Activated naive CD8-positive, alpha-beta T cell treated with anti-CD3 and anti-CD28 coated beads, Interleukin-2, amount 50 U/mL, for 24 hours (primary cell): Measurements from ENCODE around the gene WNT7A.

ENCODE experiments used
- ATAC-seq: fragments of 150-1000 bp; cut with Tn5 transposase; one replicate; pipeline ENCODE4 v1.10.0; 2021
- DNase-seq: peaks from one replicate; pipeline ENCODE4 v3.0.0; 2021
- H3K27ac Mint-ChIP-seq: one replicate; pipeline ENCODE4 v1.8.0; 2021; ENCODE audit warnings: mild to moderate bottlenecking, mixed read lengths
- H3K27me3 Mint-ChIP-seq: one replicate; pipeline ENCODE4 v1.8.0; 2021; ENCODE audit warnings: mixed read lengths
- H3K36me3 Mint-ChIP-seq: one replicate; pipeline ENCODE4 v1.8.0; 2021; ENCODE audit warnings: low read depth, mixed read lengths
- H3K4me1 Mint-ChIP-seq: one replicate; pipeline ENCODE4 v1.8.0; 2021; ENCODE audit warnings: mixed read lengths
- H3K4me3 Mint-ChIP-seq: one replicate; pipeline ENCODE4 v1.8.0; 2021; ENCODE audit warnings: mild to moderate bottlenecking, moderate library complexity, mixed read lengths
- H3K9me3 Mint-ChIP-seq: one replicate; pipeline ENCODE4 v1.8.0; 2021; ENCODE audit warnings: mixed read lengths

WNT7A gene

DNA sequence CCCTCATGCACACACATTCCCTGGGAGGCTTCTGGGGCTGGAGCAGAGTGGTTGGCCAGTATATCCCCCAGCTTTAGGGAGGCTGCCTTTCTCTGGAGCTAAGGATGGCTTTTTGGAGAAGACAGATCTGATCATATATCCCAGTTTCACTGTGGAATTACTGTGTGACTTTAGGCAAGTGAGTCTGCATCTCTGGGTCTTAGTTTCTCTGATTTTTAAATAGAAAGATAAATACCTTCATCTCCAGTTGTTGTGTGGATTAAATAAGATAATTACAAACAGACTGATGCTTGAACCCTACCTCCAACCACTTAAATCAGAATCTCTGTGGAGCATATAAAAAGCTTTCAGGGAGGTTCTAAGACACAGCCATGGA lies 11.1 kb upstream of the WNT7A start:
- peaks cover 25% of the 10 kb centered on the region for H3K4me1 Mint-ChIP-seq
- H3K9me3 Mint-ChIP-seq = peaks cover 9% of the 10 kb centered on the region
- no peaks in the 10 kb centered on the region for H3K36me3 Mint-ChIP-seq
- DNase-seq (no peak), ATAC-seq (no peak)
- H3K27me3 Mint-ChIP-seq = no peaks in the 10 kb centered on the region
- H3K27ac Mint-ChIP-seq = no peak overlapping the region
- H3K4me3 Mint-ChIP-seq = no peak overlapping the region

DNA sequence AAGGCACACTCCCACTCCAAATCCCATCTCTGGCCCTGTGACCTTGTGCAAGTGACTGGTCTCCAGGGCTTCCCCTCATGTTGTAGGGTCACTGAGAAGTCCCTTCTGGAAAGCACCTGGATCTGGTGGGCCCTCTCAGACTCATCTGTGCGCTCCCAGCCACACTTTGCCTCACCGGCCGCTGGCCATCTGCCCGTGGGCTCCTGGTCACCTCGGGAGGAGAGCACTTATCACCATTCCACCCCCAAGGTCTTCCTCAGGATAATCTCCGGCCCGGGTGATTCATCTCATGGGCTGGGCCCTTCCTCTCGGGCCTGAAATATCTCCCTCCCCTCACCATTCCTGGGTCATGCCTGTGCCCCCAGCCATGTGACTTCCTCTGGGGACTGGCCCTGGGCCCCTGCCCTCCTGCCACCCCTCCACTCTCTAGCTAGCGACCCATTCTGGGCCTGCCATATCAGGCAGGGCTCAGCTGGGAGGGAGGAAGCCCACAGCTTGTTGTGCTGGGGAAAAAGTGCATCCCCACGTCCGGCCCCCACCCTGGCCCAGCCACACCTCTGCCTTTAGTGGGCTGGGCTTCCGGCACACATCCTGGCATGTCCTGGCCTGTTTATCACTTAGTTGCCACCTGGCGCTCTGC lies 10.6 kb upstream of the WNT7A start:
- no peaks in the 10 kb centered on the region for H3K36me3 Mint-ChIP-seq
- no peaks in the 10 kb centered on the region for H3K27me3 Mint-ChIP-seq
- H3K4me3 Mint-ChIP-seq = no peak overlapping the region
- peaks cover 20% of the 10 kb centered on the region for H3K4me1 Mint-ChIP-seq
- peaks cover 9% of the 10 kb centered on the region for H3K9me3 Mint-ChIP-seq
- H3K27ac Mint-ChIP-seq = no peak overlapping the region
- DNase-seq = peak; percentile 34
- no peak for ATAC-seq

DNA sequence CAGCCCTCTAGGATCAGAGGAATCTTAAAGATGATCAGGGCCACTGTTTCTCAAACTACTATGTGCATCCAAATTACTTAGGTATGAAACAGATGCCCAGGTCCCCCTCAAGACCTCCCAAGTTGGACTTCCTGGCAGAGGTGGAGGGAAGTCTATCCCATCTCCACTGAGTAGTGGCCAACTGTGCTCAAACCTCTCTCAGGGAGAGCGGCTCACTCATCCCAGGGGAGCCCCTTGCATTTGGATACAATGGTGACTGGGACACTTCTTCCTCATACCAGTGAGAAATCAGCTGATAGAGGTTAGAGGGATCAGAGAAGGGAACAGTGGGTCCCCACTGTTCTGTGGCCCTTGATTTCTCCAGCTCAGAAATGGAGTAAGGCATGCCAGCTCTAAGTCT lies 8.7 kb upstream of the WNT7A start:
- Mint-ChIP-seq H3K27me3 (peaks cover 8% of the 10 kb centered on the region), H3K4me3 (no peak overlapping the region), H3K27ac (no peak overlapping the region), H3K4me1 (peaks cover 15% of the 10 kb centered on the region), H3K36me3 (no peaks in the 10 kb centered on the region), H3K9me3 (peaks cover 2% of the 10 kb centered on the region)
- no peak for DNase-seq
- no peak for ATAC-seq

DNA sequence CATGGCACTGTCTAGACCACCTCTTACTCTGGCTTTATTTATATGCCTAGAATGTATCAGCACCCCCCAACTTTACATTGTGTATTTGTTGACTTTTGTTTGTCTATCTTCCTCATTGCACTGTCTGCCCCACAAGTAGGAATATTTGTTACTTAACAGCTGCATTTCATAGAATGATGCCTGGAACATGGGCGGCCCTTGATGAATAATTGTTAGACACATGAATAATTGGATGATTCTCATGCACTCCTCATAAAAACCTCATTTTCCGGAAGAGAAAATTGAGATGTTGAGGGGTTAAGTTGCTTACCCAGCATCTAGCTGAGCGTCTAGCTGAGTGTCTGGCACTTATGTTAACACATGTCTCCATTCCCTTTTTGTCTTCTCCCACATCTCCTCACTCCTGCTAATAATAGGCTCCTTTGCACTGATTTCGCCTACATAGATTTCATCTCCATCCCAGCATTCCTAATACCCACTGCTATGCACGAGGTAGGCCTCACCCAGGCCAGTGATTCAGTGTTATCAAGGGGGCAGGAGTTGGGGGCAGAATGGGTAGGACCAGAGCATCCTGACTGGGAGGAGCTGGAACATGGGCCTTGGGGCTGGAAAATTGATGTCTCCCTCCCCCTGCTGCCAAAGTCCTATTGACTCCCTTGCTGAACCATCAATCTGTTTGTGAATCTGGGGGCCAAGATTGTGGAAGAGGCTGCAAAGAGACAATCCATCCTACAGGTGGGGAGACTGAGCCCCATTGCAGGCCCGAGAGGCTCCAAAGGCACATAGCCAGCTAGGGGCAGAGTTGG lies 7.8 kb upstream of the WNT7A start:
- DNase-seq (no peak), ATAC-seq (no peak)
- Mint-ChIP-seq H3K4me3 (no peak overlapping the region), H3K4me1 (peaks cover 15% of the 10 kb centered on the region), H3K36me3 (no peaks in the 10 kb centered on the region), H3K9me3 (no peaks in the 10 kb centered on the region), H3K27ac (no peak overlapping the region), H3K27me3 (peaks cover 16% of the 10 kb centered on the region)

DNA sequence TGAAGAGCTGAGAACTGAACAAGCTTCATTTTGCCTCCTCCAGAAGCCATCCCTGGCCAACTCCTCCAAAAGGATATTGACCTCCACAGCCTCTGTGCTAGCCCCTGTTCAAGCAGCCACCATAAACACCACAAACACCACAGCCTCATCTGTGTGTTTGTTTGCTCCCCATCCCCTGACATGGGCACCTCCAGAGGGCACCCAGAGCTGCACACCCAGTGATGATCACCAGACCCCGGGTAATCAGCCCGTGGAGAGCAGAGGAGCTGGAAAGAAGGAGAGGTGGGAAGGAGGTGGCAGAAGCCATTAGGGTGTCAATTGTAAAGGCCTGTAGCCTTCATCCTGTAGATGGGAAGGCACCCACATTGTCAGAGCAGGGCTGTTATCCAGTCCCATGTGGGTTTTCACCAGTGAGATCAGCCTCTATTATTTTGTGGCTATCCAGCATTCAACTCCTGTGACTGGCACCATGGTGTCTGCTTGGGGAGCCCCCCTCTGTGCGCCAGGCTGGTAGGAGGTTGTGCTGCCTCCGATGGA lies 6.8 kb upstream of the WNT7A start:
- no peaks in the 10 kb centered on the region for H3K9me3 Mint-ChIP-seq
- H3K27me3 Mint-ChIP-seq = peaks cover 20% of the 10 kb centered on the region
- H3K4me1 Mint-ChIP-seq = peaks cover 11% of the 10 kb centered on the region
- H3K4me3 Mint-ChIP-seq = no peak overlapping the region
- ATAC-seq (no peak), DNase-seq (no peak)
- no peak overlapping the region for H3K27ac Mint-ChIP-seq
- no peaks in the 10 kb centered on the region for H3K36me3 Mint-ChIP-seq

DNA sequence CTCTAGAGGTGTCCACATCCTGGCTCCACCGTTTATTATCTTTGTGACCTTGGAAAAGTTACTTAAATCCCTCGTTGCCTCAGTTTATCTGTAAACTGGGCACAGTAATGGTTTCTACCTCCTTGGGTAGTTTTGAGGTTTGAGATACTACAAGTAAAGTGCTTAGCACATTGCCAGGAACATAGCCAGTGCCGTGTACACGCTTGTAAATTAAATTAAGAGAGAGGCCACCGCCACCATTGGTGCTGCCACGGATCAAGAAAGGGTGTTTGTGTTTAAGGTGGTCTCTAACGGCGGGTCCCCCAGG lies 5.8 kb upstream of the WNT7A start:
- Mint-ChIP-seq H3K4me1 (peaks cover 3% of the 10 kb centered on the region), H3K9me3 (no peaks in the 10 kb centered on the region), H3K27ac (no peak overlapping the region), H3K36me3 (no peaks in the 10 kb centered on the region), H3K4me3 (no peak overlapping the region), H3K27me3 (peaks cover 28% of the 10 kb centered on the region)
- DNase-seq (no peak), ATAC-seq (no peak)

DNA sequence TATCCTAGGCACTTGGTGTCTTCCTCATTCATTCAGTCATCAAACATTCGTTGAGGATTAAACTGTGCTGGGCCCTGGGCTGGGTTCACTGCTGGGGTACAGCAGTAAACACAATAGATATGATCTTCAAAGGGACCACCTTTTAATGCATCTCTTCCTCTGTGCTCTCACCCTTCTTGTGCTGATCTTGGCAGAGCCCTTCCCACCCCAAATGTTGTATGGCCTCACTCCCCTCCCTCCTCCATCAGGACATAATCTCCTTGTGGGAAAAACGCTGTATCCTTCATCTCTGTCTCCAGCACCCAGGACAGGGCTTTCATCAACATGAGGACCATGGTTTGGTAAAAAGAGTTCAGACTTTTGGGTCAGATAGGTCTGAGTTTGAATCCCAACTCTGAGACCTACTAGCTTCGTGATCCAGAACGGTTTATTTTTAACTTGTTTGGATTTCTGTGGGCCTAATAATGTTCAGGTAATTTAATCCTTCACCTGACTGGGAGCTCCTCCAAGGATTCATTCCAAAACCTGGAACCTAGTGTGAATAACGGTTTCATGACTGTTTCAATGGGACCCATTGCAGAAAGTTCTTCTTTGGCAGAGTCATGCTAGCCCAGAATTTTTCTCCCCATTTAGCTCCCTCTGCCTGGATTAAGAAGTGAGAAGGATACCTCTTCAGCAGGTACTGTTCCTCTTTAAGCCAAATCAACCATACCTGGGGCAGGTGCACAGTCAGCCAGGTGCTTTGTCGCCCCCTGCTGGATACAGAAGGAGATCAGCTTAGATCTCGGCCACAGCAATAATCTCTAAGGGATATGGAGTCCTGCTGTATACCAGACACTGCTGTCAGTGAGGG lies 5.2 kb upstream of the WNT7A start:
- peak; percentile 42 for ATAC-seq
- no peak overlapping the region for H3K27ac Mint-ChIP-seq
- H3K9me3 Mint-ChIP-seq = no peaks in the 10 kb centered on the region
- H3K36me3 Mint-ChIP-seq = no peaks in the 10 kb centered on the region
- peaks cover 28% of the 10 kb centered on the region for H3K27me3 Mint-ChIP-seq
- no peak overlapping the region for H3K4me3 Mint-ChIP-seq
- DNase-seq = peak; percentile 66
- peaks cover 2% of the 10 kb centered on the region for H3K4me1 Mint-ChIP-seq

DNA sequence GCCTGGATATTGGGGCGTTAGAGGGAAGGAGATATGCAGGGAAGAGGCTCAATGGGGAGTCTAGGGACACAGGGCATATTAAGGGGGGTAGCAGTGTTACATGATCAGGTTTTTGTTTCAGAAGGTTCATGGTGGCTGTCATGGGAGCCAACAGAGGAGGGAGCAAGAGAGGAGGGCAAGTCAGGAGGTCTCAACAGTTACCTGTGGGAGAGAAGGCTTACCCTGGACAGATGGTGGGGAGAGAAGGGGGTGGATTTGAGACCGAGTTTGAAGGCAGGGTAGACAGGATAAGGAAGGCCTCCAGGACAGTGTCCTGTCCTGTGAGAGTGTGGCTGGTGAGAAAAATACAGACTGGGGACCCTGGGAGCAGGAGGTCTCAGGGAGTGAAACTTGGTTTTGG lies 3.8 kb upstream of the WNT7A start:
- Mint-ChIP-seq H3K27ac (no peak overlapping the region), H3K4me3 (no peak overlapping the region), H3K27me3 (peaks cover 34% of the 10 kb centered on the region), H3K36me3 (no peaks in the 10 kb centered on the region), H3K9me3 (no peaks in the 10 kb centered on the region), H3K4me1 (peaks cover 2% of the 10 kb centered on the region)
- ATAC-seq = no peak
- DNase-seq = no peak

DNA sequence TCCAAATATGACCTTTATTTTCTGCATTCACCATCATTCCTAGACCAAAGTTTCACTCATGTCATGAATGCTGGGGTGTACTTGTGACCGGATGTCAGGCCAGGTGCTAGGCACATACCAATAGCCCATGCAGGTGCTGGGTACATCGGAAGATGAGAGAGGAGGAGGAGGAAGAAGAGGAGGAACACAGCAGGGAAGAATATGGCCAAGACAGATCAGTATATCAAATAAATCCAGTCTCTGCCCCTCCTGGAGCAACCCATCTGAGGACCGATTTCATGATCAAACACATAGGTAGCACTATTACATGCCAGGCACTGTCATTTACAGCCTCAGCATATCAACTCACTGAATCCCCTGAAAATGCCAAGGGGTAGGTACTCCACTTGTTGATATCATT lies 3.0 kb upstream of the WNT7A start:
- DNase-seq (no peak), ATAC-seq (no peak)
- H3K27me3 Mint-ChIP-seq = peaks cover 38% of the 10 kb centered on the region
- no peak overlapping the region for H3K27ac Mint-ChIP-seq
- peaks cover 3% of the 10 kb centered on the region for H3K4me1 Mint-ChIP-seq
- H3K36me3 Mint-ChIP-seq = no peaks in the 10 kb centered on the region
- H3K9me3 Mint-ChIP-seq = no peaks in the 10 kb centered on the region
- no peak overlapping the region for H3K4me3 Mint-ChIP-seq

DNA sequence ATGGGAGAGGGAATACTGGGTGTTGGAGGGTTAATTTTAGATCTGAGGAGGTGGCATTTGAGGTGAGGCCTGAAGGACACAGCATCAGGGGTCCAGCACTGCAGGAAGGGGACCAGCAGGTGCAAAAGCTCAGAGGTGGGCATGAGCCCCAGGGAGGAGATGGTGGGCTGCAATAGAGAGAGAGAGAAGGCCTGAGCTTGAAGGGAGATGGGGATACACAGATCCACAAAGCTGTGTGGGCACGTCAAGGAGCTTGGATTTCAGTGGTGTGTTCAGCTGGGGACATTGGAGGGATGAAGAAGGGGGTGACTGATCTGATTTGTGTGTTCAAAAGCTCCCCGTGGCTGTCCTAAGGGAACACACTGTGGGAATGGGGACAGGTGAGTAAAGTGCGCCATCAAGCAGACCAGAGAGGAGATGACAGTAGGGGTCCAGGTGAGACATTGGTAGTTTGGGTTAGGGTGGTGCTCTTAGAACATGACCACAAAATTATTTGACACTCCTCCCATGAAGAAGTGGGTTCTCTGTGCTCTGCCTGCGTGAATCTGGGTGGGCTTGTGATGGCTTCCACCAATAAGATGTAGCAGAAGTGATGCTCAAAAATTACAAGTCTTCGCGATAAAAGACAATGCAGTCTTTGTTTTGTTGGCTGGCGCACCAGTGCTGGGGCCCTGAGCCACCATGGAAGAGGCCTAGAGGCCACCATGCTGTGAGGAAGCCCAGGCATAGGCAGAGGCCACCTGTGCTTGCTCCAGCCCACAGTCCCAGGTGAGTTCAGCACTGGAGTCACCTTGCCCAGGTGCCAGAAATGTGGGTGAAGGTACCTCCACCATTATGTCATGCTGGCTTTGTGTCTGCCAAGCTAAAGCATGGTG lies 1.9 kb upstream of the WNT7A start:
- ATAC-seq (no peak), DNase-seq (no peak)
- Mint-ChIP-seq H3K27ac (no peak overlapping the region), H3K9me3 (no peaks in the 10 kb centered on the region), H3K4me1 (peaks cover 3% of the 10 kb centered on the region), H3K4me3 (no peak overlapping the region), H3K36me3 (no peaks in the 10 kb centered on the region), H3K27me3 (peaks cover 47% of the 10 kb centered on the region)

DNA sequence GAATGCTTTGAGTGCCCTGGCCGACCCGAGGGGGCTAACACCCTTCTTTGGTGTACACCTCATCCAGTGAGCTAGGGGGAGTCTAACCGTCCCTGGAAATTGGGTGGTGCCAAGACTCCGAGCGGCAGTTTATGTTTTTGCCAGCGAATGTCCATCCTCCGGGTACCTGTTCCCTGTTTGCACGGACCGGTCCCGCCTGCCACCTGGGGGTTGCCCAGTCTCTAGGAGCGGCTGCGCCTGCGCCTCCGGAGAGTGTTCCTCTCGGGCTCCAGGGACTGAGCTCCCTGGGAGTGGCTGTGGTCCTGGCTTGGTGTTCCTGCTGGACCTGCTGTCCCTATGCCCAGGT lies 913 bp upstream of the WNT7A start:
- DNase-seq = no peak
- Mint-ChIP-seq H3K4me3 (no peak overlapping the region), H3K4me1 (peaks cover 3% of the 10 kb centered on the region), H3K9me3 (no peaks in the 10 kb centered on the region), H3K36me3 (no peaks in the 10 kb centered on the region), H3K27me3 (peaks cover 56% of the 10 kb centered on the region), H3K27ac (no peak overlapping the region)
- no peak for ATAC-seq

DNA sequence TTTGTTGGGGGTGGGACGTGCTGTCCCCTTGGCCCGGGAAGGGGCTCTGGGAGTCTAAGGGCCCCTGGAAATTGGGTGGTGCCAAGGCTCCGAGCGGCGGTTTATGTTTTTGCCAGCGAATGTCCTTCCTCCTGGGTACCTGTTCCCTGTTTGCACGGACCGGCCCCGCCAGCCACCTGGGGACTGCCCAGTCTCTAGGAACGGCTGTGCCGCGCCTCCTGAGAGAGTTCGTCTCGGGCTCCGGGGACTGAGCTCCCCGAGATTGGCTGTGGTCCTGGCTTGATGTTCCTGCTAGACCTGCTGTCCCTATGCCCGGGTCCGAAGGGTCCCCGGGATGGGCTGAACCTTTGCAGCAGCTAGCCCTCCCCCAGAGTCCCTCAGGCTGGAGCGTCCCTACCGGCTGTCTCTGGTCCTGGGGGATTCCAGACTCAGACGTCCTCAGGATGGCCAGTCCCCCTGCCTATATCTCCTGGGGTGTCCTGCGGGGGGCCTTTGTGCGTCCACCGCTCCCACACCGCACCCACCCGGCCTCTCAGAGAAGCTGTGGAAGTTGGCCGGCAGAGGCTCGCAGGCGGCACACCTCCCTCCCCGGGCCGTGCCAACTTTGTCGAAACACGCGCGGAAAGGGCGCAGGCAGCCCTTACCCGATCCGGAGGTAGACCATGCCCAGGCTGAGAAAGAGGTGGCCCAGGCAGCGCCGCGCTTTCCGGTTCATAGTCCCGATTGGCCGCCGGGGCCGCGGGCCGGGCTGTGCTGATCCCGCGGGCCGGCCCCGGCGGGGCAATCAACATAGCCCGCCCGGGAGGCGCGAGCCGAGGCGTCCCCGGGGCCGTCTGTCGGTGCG lies 547 bp downstream of the WNT7A start:
- H3K4me1 Mint-ChIP-seq = peaks cover 3% of the 10 kb centered on the region
- no peaks in the 10 kb centered on the region for H3K9me3 Mint-ChIP-seq
- no peaks in the 10 kb centered on the region for H3K36me3 Mint-ChIP-seq
- ATAC-seq = peak; percentile 18
- peaks cover 55% of the 10 kb centered on the region for H3K27me3 Mint-ChIP-seq
- peak; percentile 22 for DNase-seq
- H3K27ac Mint-ChIP-seq = no peak overlapping the region
- H3K4me3 Mint-ChIP-seq = peak overlapping the region; percentile 66

DNA sequence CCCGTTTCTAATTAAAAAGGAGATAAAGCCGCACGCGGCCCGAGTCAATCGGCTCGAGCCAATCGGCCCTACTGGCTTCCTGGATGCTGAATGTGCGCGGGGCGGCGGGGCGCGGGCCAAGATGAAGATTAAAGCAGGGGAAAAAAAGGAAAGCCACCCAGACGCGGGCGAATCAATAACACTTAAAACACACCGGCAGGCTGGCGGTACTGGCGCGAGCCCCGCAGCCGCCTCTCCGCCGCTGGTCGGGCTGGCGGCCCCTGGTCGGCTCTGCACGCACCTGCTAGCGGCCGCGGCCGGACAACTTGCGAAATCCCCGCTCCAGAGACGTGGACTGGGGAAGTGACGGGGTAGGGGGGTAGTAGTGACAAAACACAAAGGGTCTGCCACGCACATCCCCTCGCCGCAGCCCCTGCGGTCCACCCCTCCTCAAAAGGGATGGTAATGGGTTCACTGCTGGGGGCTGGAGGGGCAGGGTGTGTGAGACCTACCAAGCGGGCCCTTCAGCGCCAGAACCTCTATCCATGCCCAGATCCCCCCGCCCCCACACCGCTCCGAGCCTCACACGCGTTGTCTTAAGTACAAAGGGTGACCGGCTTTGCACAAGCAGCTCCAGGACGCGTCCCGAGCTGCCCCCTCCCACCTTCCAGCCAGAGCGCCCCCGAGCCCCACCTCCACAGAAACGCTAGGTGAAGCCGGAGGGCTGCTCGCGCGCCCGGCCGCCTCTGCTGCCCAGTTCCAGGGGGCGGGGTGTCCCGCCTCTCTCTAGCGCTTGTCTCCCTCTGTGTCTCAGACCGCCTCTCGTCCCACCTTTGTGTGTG lies 1.4 kb downstream of the WNT7A start:
- H3K4me3 Mint-ChIP-seq = peak overlapping the region; percentile 66
- peaks cover 48% of the 10 kb centered on the region for H3K27me3 Mint-ChIP-seq
- H3K4me1 Mint-ChIP-seq = peaks cover 3% of the 10 kb centered on the region
- no peak overlapping the region for H3K27ac Mint-ChIP-seq
- H3K9me3 Mint-ChIP-seq = no peaks in the 10 kb centered on the region
- DNase-seq (no peak), ATAC-seq (no peak)
- no peaks in the 10 kb centered on the region for H3K36me3 Mint-ChIP-seq
